GM13976 (cell line): ENCODE measurements around the gene KMT2D.

ENCODE experiments used
- DNase-seq: peaks from one replicate; pipeline ENCODE4 v3.0.0; 2012; ENCODE audit warnings: low spot score
- in situ Hi-C: fragments of 300-500 bp; cut with MboI; formaldehyde crosslinking; loops from one replicate; pipeline ENCODE4 v1.12.0; 2022; ENCODE audit warnings: low sequenced_read_pairs, mixed read lengths, inconsistent platforms; ENCODE audit not compliant: unreplicated experiment
- TF ChIP-seq, protein P1 (sequence below): IDR thresholded peaks from 2 replicates; pipeline ENCODE4 v1.5.1; 2012; ENCODE audit warnings: borderline replicate concordance, mild to moderate bottlenecking; ENCODE audit not compliant: insufficient read depth; ENCODE audit errors: extremely low read depth, missing control alignments, control extremely low read depth

KMT2D gene

DNA sequence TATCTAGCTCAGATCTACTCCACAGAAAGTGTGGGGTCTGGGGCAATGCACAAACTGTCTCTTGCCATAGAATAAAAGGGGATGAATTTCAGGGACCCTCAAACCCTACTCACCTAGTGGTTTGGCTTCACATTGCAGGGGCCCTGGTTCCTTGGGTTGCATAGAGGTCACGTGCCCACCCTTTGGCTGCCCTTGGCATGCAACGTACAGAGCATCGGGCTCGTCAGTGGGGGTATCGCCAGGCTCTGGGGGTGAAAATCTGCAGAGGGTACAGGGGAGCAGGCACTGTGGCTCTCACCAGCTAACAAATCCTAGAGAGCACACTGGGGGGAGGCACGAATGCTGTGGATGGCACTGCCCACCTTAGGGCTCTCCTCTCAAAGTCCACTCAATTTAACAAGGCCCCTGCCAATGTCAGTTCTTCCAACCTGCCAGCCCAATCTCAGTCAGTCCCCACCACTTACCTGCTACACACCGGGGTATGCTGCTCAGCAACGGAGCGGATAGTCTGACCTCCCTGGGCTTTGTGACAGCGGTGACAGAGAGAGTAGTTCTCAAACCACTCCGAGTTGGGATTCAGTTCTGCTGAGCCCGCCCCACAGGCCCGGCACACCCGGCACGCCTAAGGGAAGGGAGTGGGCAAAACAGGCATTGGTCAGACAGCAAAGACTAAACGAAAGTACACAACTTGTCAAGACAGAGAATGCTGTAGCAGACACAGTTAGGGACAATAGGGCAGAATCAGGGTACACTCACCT lies 8.0 kb downstream of the KMT2D start:
- DNase-seq: no peak
- TF ChIP-seq, protein P1, sequence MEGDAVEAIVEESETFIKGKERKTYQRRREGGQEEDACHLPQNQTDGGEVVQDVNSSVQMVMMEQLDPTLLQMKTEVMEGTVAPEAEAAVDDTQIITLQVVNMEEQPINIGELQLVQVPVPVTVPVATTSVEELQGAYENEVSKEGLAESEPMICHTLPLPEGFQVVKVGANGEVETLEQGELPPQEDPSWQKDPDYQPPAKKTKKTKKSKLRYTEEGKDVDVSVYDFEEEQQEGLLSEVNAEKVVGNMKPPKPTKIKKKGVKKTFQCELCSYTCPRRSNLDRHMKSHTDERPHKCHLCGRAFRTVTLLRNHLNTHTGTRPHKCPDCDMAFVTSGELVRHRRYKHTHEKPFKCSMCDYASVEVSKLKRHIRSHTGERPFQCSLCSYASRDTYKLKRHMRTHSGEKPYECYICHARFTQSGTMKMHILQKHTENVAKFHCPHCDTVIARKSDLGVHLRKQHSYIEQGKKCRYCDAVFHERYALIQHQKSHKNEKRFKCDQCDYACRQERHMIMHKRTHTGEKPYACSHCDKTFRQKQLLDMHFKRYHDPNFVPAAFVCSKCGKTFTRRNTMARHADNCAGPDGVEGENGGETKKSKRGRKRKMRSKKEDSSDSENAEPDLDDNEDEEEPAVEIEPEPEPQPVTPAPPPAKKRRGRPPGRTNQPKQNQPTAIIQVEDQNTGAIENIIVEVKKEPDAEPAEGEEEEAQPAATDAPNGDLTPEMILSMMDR: no peak
- in situ Hi-C loops: no loop called here

DNA sequence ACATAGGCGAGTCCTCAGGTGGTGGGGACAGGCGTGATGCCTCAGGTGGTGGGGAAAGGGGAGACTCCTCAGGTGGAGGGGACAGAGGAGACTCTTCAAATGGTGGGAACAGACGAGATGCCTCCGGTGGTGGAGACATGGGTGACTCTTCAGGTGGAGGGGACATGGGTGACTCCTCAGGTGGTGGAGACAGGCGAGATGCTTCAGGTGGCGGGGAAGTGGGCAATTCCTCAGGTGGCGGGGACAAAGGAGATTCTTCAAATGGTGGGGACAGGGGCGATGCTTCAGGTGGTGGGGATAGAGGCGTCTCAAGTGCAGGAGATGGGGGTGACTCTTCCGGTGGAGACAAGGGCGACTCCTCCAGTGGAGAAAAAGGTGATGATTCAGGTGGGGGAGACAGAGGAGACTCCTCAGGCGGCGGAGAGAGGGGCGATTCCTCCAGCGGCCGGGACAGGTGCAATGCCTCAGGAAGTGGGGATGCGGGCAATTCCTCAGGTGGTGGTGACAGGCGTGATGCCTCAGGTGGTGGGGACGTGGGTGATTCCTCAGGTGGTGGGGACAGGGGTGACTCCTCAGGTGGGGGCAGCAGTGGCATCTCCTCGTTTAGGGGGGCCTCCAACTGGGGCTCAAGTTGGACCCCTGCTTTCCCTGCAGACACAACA lies 8.7 kb downstream of the KMT2D start:
- DNase-seq: no peak
- TF ChIP-seq, protein P1: no peak
- in situ Hi-C loops: no loop called here

DNA sequence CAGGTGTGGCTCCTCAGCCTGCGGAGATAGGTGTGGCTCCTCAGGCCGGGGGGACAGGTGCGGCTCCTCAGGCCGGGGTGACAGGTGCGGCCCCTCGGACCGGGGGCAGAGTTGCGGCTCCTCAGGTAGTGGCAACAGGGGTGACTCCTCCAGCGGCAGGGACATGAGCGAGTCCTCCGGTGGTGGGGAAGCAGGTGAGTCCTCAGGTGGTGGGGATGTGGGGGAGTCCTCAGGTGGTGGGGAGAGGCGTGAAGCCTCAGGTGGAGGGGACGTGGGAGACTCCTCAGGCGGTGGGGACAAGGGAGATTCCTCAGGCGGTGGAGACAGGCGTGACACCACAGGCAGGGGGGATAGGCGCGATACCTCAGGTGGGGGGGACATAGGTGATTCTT lies 9.2 kb downstream of the KMT2D start:
- TF ChIP-seq, protein P1: no peak
- in situ Hi-C loops: no loop called here
- no peak for DNase-seq

DNA sequence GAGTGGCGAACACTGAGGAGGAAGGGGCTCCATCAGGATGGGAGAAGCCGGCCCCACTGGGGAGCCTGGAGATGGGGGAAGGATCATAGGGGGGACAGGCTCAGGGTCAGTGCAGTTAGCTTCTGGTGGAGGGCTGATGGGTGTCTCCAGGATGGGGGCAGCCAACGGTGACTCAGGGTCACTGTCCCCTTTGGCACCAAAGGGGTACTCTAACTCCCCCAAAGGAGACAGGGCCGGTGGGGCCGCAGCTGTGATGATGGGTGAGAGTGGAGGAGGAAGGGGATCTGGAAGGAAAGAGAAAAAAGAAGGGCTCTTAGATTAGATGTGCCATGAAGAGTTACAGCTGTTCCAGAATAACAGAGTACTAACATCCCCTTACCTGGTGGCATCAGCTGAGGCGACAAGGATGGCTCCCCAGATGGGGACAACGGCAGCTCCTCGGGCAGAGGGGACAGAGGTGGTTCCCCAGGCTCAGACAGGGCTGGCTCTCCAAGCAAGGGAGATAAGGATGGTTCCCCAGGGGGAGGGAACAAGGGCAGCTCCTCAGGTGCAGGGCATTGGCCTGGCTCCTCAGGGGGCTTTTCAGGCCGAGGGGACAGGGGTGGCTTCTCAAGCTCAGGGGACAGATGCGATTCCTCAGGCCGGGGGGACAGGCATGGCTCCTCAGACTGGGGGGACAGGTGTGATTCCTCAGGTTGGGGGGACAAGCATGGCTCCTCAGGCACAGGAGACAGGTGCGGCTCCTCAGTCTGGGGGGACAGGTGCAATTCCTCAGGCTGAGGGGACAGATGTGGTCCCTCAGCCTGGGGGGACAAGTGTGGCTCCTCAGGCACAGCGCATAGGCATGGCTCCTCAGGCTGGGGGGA lies 9.9 kb downstream of the KMT2D start:
- in situ Hi-C loops: no loop called here

DNA sequence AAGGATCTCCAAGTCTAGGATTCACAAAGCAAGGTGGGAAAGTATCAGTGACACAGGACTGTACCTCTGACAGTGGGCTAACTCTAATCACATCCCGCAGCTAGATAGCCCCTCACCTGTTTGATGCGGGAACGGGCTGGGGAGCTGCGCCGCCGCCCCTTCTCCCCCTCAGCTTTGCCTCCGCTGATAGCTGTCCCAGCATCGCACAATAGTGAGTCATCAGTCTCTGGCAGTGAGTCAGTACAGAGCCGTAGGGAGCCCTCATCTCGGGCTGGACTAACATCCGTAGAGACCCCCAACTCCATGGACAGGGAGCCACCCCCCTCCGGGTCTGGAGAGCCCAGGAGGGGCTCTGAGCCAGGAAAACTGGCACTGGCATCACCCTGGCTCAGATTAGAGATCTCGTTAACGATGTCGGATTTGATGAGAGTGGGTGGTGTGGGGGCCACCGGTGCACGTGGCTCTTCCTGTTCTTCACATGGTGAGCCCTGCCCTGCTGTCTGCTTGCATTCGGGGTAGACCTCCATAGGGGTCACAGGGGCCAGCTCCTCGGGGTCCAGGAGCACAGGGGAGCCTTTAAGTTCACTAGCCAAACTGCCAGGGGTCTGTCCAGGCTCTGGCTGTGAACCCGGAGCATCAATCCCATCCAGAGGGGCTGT lies 10.9 kb downstream of the KMT2D start:
- in situ Hi-C loops: no loop called here
- TF ChIP-seq, protein P1: no peak
- no peak for DNase-seq

More for the DNA sequence above, 9.9 kb downstream of the KMT2D start:
- TF ChIP-seq, protein P1: no peak
- DNase-seq: no peak

DNA sequence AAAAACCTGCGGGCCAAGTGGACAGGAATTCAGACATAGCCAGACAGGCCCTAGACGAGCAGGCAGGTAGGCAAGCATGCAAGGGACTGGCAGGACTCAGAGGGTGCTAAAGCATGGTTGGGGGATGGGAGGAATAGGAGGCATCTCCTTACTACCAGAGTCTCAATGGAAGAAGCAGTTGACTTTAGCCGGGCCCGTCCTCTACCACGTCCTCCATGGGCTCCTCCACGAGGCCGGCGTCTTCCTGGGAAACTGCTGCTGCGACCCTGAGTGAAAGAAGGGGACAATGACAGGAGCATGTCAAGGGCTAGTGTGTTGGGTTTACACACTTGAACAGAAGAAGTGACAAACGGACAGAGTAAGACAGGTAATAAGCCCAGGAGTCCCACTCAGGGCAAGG lies 11.6 kb downstream of the KMT2D start:
- TF ChIP-seq, protein P1: no peak
- no peak for DNase-seq
- in situ Hi-C loops: no loop called here
